Measurements from ENCODE around the gene PRX. TPM values are rescaled to one million over a fixed set of nuclear protein-coding genes. Genes with fewer than 3 reads are reported as not detected.

The PRX gene
- total and polyA plus RNA-seq, 2 experiments from 2014 or later: 0.54 to 3.8 TPM

- Histone ChIP-seq H3K79me2 (ENCODE audit: insufficient read depth) (peaks cover 6% of the 10 kb centered on the region), H3K9ac (no peak overlapping the region), H3K27ac (no peak overlapping the region), H3K36me3 (ENCODE audit: low read depth) (no peaks in the 10 kb centered on the region), H3K4me3 (no peak overlapping the region), H3K4me1 (ENCODE audit: insufficient read depth) (peaks cover 9% of the 10 kb centered on the region), H2AFZ (peak overlapping the region; percentile 68), H3K27me3 (replicated peaks; ENCODE audit: insufficient read depth) (no peaks in the 10 kb centered on the region), H3K4me2 (ENCODE audit: unreplicated experiment) (no peak overlapping the region), H3K9me3 (ENCODE audit: low read depth) (no peaks in the 10 kb centered on the region), H3F3A (ENCODE audit: insufficient read depth) (peaks cover 8% of the 10 kb centered on the region; the same call in 1 of the 2 replicates), H4K20me1 (ENCODE audit: insufficient read depth) (no peaks in the 10 kb centered on the region), H3K9me2 (ENCODE audit: insufficient read depth) (no peaks in the 10 kb centered on the region)
- TF ChIP-seq EZH2phosphoT487 (IDR thresholded peaks at IDR 0.05; ENCODE audit: insufficient read depth, low read depth): no peak
- TF ChIP-seq EZH2 (IDR thresholded peaks at IDR 0.05; ENCODE audit: insufficient read depth, poor library complexity, severe bottlenecking): no peak
- 40% methylated on average over 16 of the region's 16 CpGs for WGBS, 2 experiments (ENCODE audit: low coverage in 1 of 2, low lambda C conversion rate in 2 of 2, missing lambda C conversion rate in 2 of 2)
- DNase-seq: peak; percentile 50
- in situ Hi-C loops (cut with MboI): no loop called here
These were observed 3.9 kb upstream of the PRX start for GRCh38 chr19:40416918-40417642.

- no peak for DNase-seq
- in situ Hi-C loops (cut with MboI): no loop called here
- Histone ChIP-seq H3K9me3 (ENCODE audit: low read depth) (no peaks in the 10 kb centered on the region), H2AFZ (no peak overlapping the region), H3K9me2 (ENCODE audit: insufficient read depth) (no peaks in the 10 kb centered on the region), H3K27ac (no peak overlapping the region), H3K4me2 (ENCODE audit: unreplicated experiment) (no peak overlapping the region), H4K20me1 (ENCODE audit: insufficient read depth) (no peaks in the 10 kb centered on the region), H3K4me1 (ENCODE audit: insufficient read depth) (no peaks in the 10 kb centered on the region), H3K36me3 (ENCODE audit: low read depth) (no peaks in the 10 kb centered on the region), H3K27me3 (replicated peaks; ENCODE audit: insufficient read depth) (no peaks in the 10 kb centered on the region), H3K79me2 (ENCODE audit: insufficient read depth) (no peaks in the 10 kb centered on the region), H3F3A (ENCODE audit: insufficient read depth) (no peaks in the 10 kb centered on the region), H3K9ac (no peak overlapping the region), H3K4me3 (no peak overlapping the region)
- no peak for TF ChIP-seq EZH2phosphoT487 (IDR thresholded peaks at IDR 0.05; ENCODE audit: insufficient read depth, low read depth)
- TF ChIP-seq EZH2 (IDR thresholded peaks at IDR 0.05; ENCODE audit: insufficient read depth, poor library complexity, severe bottlenecking): no peak
- 97 to 98% methylated on average over 2 of the region's 2 CpGs for WGBS, 2 experiments (ENCODE audit: low coverage in 1 of 2, low lambda C conversion rate in 2 of 2, missing lambda C conversion rate in 2 of 2)
These were observed 2.6 kb upstream of the PRX start for GRCh38 chr19:40415768-40416167.

DNA sequence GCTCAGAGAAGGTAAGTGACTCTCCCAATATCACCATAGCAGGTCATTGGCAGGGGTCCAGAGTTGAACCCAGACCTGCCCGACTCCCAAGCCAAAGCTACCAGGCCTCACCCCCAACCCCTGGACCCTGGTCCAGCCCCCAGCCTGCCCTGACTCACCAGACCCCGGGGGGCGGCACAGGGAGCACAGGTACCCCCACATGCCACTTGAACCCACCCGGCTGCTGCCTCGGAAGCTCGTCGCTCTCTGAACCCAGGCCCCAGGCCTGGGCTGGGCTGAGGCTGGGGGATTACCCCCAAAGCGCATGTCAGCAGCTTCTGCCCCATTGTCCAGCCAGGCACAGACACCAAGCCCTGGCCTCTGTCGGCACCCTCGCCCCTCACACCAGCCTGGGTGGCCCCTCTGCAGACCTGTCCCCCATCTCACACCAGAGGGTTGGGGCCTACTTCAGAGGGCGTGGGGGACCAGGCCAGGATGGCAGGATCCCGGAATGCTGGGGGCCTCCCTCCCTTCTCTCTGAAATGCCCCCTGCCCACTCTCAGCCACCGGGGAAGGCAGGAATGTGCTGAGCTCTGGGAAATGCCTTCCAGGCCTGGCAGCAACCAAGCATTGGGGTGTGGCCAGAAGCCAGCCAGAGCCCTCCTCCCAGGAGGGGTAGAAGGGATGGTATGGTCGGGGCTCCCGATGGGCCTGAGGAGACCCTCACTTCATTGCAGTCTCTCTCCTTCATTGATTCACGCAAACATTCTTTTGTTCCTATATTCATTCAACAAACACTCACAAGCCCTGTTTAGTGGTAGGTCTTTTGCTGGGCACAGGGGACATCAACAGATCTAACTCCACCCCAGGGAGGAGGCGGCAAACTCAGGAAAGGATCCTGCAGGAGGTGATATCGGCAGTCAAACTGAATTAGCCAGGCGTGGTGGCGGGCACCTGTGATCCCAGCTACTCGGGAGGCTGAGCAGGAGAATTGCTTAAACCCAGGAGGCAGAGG, 1.7 kb upstream of the PRX start:
- Histone ChIP-seq H3K9me2 (ENCODE audit: insufficient read depth) (no peaks in the 10 kb centered on the region), H3K4me1 (ENCODE audit: insufficient read depth) (no peaks in the 10 kb centered on the region), H3K27me3 (replicated peaks; ENCODE audit: insufficient read depth) (no peaks in the 10 kb centered on the region), H3K36me3 (ENCODE audit: low read depth) (no peaks in the 10 kb centered on the region), H3F3A (ENCODE audit: insufficient read depth) (no peaks in the 10 kb centered on the region), H3K79me2 (ENCODE audit: insufficient read depth) (no peaks in the 10 kb centered on the region), H2AFZ (no peak overlapping the region), H4K20me1 (ENCODE audit: insufficient read depth) (no peaks in the 10 kb centered on the region), H3K9ac (no peak overlapping the region), H3K9me3 (ENCODE audit: low read depth) (no peaks in the 10 kb centered on the region), H3K27ac (no peak overlapping the region), H3K4me3 (no peak overlapping the region), H3K4me2 (ENCODE audit: unreplicated experiment) (no peak overlapping the region)
- TF ChIP-seq EZH2 (IDR thresholded peaks at IDR 0.05; ENCODE audit: insufficient read depth, poor library complexity, severe bottlenecking) (no peak), EZH2phosphoT487 (IDR thresholded peaks at IDR 0.05; ENCODE audit: insufficient read depth, low read depth) (no peak)
- DNase-seq: no peak
- in situ Hi-C loops (cut with MboI): no loop called here
- 69 to 72% methylated on average over 21 of the region's 21 CpGs for WGBS, 2 experiments (ENCODE audit: low coverage in 1 of 2, low lambda C conversion rate in 2 of 2, missing lambda C conversion rate in 2 of 2)

DNA sequence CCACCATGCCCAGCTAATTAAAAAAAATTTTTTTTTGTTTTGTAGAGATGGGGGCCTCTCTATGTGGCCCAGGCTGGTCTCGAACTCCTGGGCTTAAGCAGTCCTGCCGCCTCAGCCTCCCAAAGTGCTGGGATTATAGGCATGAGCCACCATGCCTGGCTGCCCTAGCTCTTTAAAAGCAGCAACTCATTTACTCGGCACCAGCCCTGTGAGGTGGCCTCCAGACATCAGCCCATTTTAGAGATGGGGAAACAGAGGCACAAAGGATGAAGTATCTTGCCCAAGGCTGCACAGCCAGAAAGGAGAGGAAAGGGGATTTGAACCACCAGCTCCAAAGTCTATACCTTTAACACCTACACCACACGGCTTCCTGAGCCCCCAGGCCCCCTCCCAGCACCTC, 312 bp downstream of the PRX start:
- Histone ChIP-seq H3K9me2 (ENCODE audit: insufficient read depth) (no peaks in the 10 kb centered on the region), H3K79me2 (ENCODE audit: insufficient read depth) (no peaks in the 10 kb centered on the region), H3K36me3 (ENCODE audit: low read depth) (no peaks in the 10 kb centered on the region), H3K9me3 (ENCODE audit: low read depth) (no peaks in the 10 kb centered on the region), H3K4me3 (no peak overlapping the region), H2AFZ (no peak overlapping the region), H3K4me1 (ENCODE audit: insufficient read depth) (no peaks in the 10 kb centered on the region), H3F3A (ENCODE audit: insufficient read depth) (no peaks in the 10 kb centered on the region), H3K4me2 (ENCODE audit: unreplicated experiment) (no peak overlapping the region), H4K20me1 (ENCODE audit: insufficient read depth) (no peaks in the 10 kb centered on the region), H3K9ac (no peak overlapping the region), H3K27ac (no peak overlapping the region), H3K27me3 (replicated peaks; ENCODE audit: insufficient read depth) (no peaks in the 10 kb centered on the region)
- WGBS, 2 experiments (ENCODE audit: low coverage in 1 of 2, low lambda C conversion rate in 2 of 2, missing lambda C conversion rate in 2 of 2): 51 to 57% methylated on average over 4 of the region's 4 CpGs
- in situ Hi-C loops (cut with MboI): no loop called here
- no peak for TF ChIP-seq EZH2 (IDR thresholded peaks at IDR 0.05; ENCODE audit: insufficient read depth, poor library complexity, severe bottlenecking)
- DNase-seq: no peak
